Left lung (tissue), 10 donors: ENCODE results near the gene UCKL1. TPM values are rescaled to one million over a fixed set of nuclear protein-coding genes. Genes with fewer than 3 reads are reported as not detected.

Experiments
- ATAC-seq: fragments of 200-7000 bp; cut with Tn5 transposase; one replicate; pipeline ENCODE4 v1.9.1; 2020; ENCODE audit warnings: moderate library complexity
- DNase-seq, 4 donors: peaks; one replicate each; pipeline ENCODE4 v3.0.0-alpha.2; 2013 to 2020
- H3K27ac ChIP-seq, 2 donors: fragments of 200-600 bp; sonication (generic) in 1 of 2; one replicate each; pipeline versions ENCODE4 v1.5.0 to v1.8.0; 2020 to 2021
- H3K27me3 ChIP-seq, 2 donors: fragments of 200-600 bp; sonication (generic) in 1 of 2; one replicate each; pipeline versions ENCODE4 v1.5.0 to v1.8.0; 2020 to 2021
- H3K36me3 ChIP-seq, 2 donors: fragments of 200-600 bp; sonication (generic) in 1 of 2; one replicate each; pipeline versions ENCODE4 v1.5.0 to v1.8.0; 2020 to 2021
- H3K4me1 ChIP-seq, 2 donors: fragments of 200-600 bp; one replicate each; pipeline ENCODE4 v1.8.0; 2021
- H3K4me3 ChIP-seq, 2 donors: fragments of 200-600 bp; sonication (generic) in 1 of 2; one replicate each; pipeline versions ENCODE4 v1.5.0 to v1.8.0; 2020 to 2021; ENCODE audit warnings: mild to moderate bottlenecking in 1 of 2
- H3K9me3 ChIP-seq, 2 donors: fragments of 200-600 bp; sonication (generic) in 1 of 2; one replicate each; pipeline versions ENCODE4 v1.5.0 to v1.8.0; 2020 to 2021
- intact Hi-C, 2 donors: fragments of 100-400 bp; cut with DNase I; formaldehyde crosslinking; loops; one replicate each; pipeline versions ENCODE4 v1.11.2 to v1.14.2; 2022
- polyA plus RNA-seq, 6 donors: library from polyadenylated mRNA; unstranded; fragments of 120-200 nt; gene quantifications; one replicate each; pipeline ENCODE4 v1.2.1, GENCODE V29; 2013; ENCODE audit not compliant: insufficient read length in 6 of 6
- total RNA-seq, 2 donors: library from RNA; stranded (reverse); fragmentation: NEBNext Ultra II Directional; extraction: Animal tissue kit (Norgen Biotek cat#: 25700); gene quantifications; one replicate each; pipeline ENCODE4 v1.2.1, GENCODE V29; 2021
- TF ChIP-seq, protein P1 (sequence below), 2 donors: fragments of 200-600 bp; sonication (generic) in 1 of 2; IDR thresholded peaks; one replicate each; pipeline versions ENCODE4 v1.5.0 to v1.8.0; 2021; ENCODE audit warnings: antibody characterized with exemption in 2 of 2
- donor health status: DM: no; HTN: yes; CAD: no.
- donor health status: DM: no; HTN: no; CAD: no.

The UCKL1 gene
- total and polyA plus RNA-seq, 8 donors = 26.7 to 68.8 (median 53.2) TPM

DNA sequence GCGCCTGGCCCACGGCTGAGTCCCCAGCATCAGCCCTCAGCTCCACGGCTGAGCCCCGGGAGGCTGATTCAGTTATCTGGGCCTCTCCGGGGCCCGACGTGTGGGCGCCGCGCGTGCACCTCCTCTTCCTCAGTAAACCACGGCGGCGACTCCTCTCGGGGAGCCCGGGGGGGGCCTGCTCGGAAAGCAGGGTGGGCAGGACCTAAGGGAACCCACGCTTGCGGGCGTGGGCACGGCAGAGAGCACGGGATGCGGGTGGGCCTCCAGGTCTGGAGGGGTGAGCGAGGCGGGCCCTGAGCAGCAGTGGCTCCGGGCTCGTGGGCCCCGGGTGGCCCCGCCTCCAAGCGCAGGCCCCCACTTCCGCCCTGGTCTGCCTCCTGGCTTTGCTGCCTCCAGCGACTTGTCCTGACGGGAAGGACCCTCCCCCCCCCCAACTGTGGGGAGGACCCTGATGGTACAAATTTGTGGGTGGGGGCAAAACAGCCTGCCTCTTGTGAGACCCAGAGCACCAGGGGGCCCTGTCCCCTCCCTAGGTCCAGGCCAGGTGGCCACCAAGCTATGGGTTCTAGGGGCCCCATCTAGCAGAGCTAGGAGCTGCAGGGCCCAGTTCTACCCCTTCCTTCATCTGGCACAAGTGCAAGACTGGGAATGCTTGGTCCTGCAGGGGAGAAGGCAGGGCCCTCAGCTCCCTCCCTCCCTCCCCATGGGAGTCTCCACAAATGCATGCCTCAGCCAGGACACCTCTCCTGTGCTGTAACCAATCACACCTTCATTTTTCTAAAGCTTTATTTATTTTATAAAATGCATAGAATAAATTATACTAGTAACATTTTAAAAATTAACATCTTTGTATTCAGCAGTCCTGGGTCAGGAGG, 16.9 kb downstream of the UCKL1 start:
- H3K4me3 ChIP-seq = no peak overlapping the region
- H3K9me3 ChIP-seq = no peaks in the 10 kb centered on the region
- peaks cover 0 to 87% of the 10 kb centered on the region in 2 donors for H3K36me3 ChIP-seq
- intact Hi-C loops = no loop called here
- H3K4me1 ChIP-seq = peaks cover 0 to 38% of the 10 kb centered on the region in 2 donors
- peak in 1 of 4 donors; percentile 72 for DNase-seq
- H3K27ac ChIP-seq = no peak overlapping the region
- H3K27me3 ChIP-seq = no peaks in the 10 kb centered on the region
- ATAC-seq = no peak
- TF ChIP-seq, protein P1, sequence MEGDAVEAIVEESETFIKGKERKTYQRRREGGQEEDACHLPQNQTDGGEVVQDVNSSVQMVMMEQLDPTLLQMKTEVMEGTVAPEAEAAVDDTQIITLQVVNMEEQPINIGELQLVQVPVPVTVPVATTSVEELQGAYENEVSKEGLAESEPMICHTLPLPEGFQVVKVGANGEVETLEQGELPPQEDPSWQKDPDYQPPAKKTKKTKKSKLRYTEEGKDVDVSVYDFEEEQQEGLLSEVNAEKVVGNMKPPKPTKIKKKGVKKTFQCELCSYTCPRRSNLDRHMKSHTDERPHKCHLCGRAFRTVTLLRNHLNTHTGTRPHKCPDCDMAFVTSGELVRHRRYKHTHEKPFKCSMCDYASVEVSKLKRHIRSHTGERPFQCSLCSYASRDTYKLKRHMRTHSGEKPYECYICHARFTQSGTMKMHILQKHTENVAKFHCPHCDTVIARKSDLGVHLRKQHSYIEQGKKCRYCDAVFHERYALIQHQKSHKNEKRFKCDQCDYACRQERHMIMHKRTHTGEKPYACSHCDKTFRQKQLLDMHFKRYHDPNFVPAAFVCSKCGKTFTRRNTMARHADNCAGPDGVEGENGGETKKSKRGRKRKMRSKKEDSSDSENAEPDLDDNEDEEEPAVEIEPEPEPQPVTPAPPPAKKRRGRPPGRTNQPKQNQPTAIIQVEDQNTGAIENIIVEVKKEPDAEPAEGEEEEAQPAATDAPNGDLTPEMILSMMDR (IDR thresholded peaks at IDR 0.05) = no peak

DNA sequence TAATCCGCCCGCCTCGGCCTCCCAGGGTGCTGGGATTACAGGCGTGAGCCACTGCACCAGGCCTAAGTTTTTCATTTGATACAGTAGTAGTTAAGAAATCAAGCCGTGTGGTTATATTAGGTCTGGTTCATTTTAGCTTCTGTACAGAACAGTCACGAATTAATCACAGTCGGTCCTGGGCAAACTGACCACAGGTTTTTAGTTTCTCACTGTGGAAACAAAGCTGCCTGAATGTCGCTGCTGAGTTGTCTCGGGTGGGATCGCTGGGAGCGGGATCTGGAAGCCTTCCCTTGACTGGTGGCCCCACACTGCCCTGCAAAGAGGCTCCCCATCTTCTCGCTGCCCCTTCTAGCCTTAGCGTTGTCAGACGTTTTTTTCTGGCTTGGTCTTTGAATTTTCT, 18.6 kb downstream of the UCKL1 start:
- Histone ChIP-seq H3K36me3 (peaks cover 0 to 87% of the 10 kb centered on the region in 2 donors), H3K27ac (no peak overlapping the region), H3K9me3 (no peaks in the 10 kb centered on the region), H3K4me1 (peaks cover 0 to 25% of the 10 kb centered on the region in 2 donors), H3K27me3 (no peaks in the 10 kb centered on the region), H3K4me3 (no peak overlapping the region)
- TF ChIP-seq, protein P1 (IDR thresholded peaks at IDR 0.05) = no peak
- ATAC-seq (no peak), DNase-seq (no peak)
- intact Hi-C loops = no loop called here

DNA sequence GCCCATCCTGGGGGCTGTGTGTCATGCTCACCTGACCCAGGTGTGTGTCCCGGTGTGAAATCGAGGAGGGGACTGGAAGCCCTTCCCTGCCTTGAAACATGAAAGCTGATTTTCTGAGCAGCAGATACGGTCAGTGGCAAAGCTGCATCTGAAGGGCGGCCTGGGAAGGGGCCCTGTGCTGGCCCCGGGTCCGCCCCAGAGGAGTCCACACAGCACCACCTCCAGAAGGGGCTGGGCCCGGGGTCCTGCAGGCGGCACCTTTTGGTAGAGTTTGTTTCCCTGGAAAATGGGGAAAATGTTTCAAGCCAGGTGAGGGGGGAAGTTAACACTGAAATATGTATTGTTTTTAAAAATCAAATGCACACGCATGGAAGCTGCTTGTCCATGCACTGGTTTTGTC, 20.8 kb downstream of the UCKL1 start:
- H3K9me3 ChIP-seq = no peaks in the 10 kb centered on the region
- peaks cover 0 to 10% of the 10 kb centered on the region in 2 donors for H3K4me1 ChIP-seq
- intact Hi-C loops = no loop called here
- H3K27ac ChIP-seq = no peak overlapping the region
- ATAC-seq (no peak), DNase-seq (no peak)
- peaks cover 0 to 100% of the 10 kb centered on the region in 2 donors for H3K36me3 ChIP-seq
- H3K4me3 ChIP-seq = no peak overlapping the region
- TF ChIP-seq, protein P1 (IDR thresholded peaks at IDR 0.05) = no peak
- no peaks in the 10 kb centered on the region for H3K27me3 ChIP-seq

DNA sequence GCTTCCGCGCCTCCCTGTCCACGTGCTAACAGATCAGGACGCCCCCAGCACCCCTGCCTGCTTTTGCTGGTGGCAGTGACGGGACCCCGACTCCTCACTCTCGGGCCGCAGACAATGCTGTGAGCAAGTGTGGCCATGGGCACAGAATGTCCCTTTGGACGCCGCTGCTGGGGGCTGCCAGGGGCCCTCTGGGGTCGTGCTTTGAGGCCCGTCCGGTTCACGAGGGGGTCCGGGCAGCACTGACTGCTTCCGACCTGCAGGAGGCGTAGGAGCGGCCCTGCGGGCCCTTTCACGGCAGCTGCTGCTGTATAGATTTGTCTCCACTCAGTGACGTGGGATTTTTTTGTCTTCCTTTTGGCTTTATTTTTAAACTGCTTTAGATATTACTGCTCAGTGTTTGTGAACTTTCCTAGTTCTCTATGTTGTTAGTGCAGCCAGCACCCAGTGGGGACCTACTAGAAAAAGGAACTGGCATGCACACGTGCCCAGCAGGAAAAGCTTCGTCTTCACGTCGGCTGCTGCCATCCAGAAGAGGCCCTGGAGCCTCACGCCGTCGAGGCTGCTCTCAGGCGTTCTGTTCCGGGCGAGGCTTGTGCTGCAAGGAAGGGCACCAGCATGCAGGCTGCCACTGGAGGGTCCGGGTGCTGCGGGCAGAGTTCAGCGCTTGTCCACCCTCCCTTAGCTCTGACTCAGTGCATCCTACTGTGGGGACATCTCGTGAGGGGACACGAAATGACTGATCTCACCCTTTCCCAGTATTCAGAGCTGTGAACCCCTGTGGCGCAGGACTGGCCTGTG, 21.7 kb downstream of the UCKL1 start:
- peaks cover 0 to 100% of the 10 kb centered on the region in 2 donors for H3K36me3 ChIP-seq
- TF ChIP-seq, protein P1 (IDR thresholded peaks at IDR 0.05) = no peak

DNA sequence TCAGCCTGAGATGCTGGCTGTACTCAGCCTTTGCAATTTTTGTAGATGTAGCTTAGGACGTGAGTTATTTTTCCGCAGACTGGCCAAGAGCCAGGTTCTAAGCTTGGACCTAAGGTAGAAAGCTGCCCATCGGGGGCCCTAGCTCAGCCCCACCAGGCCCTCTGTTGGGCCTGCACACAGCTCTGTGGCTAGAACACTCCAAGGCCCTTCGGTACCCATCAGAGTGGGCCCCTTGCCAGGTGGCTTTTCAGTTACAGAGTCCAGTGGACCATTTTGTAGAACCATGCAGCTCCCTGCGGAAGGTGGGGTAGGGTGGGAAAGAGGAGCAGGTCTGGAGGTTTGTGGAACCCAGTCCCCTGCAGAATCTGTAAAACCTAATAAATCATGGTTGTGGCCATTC, 22.6 kb downstream of the UCKL1 start:
- peaks cover 0 to 100% of the 10 kb centered on the region in 2 donors for H3K36me3 ChIP-seq
- no peak for DNase-seq
- TF ChIP-seq, protein P1 (IDR thresholded peaks at IDR 0.05) = no peak

More for the DNA sequence above, 21.7 kb downstream of the UCKL1 start:
- H3K4me3 ChIP-seq = no peak overlapping the region
- H3K27me3 ChIP-seq = no peaks in the 10 kb centered on the region
- peaks cover 0 to 8% of the 10 kb centered on the region in 2 donors for H3K4me1 ChIP-seq
- intact Hi-C loops = no loop called here
- ATAC-seq (no peak), DNase-seq (no peak)
- H3K27ac ChIP-seq = no peak overlapping the region
- no peaks in the 10 kb centered on the region for H3K9me3 ChIP-seq

More for the DNA sequence above, 22.6 kb downstream of the UCKL1 start:
- Histone ChIP-seq H3K4me3 (no peak overlapping the region), H3K4me1 (peaks cover 0 to 3% of the 10 kb centered on the region in 2 donors), H3K27me3 (no peaks in the 10 kb centered on the region), H3K27ac (no peak overlapping the region), H3K9me3 (no peaks in the 10 kb centered on the region)
- intact Hi-C loops = no loop called here
- ATAC-seq = no peak
